ENCODE results near the gene PTH2R. TPM values are rescaled to one million over a fixed set of nuclear protein-coding genes. Genes with fewer than 3 reads are reported as not detected.

Gene PTH2R
- total RNA-seq, 1 experiment from 2014 or later: not detected

DNA sequence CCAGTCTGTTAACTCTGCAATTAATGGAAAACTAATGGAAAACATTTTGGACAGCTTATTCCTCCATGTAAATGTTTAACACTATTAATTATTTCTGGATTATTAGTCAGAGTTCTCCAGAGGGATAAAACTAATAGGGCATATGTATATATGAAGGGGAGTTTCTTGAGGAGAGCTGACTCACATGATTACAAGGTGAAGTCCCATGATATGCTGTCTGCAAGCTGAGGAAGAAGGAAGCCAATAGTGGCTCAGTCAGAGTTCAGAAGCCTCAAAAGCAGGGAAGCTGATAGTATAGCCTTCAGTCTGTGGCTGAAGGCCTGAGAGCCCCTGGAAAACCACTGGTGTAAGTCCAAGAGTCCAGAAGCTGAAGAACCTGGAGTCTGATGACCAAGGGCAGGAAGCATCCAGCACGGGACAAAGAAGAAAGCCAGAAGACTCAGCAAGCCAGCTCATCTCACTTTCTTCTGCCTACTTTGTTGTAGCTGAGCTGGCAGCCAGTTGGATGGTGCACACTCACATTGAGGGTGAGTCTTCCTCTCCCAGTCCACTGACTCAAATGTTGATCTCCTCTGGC, 136.0 kb downstream of the PTH2R start:
- no peak for DNase-seq (ENCODE audit: low spot score)

Other genes with a start within 250 kb of the PTH2R start
- gene CRYGA, start 243.2 kb upstream of the PTH2R start, total RNA-seq (2014; rRNA removed; shearing (Covaris generic)): not detected in 2 replicates
- not detected in 2 replicates for gene C2orf80, start 216.8 kb upstream of the PTH2R start, total RNA-seq (2014; rRNA removed; shearing (Covaris generic))
- gene IDH1, start 151.7 kb upstream of the PTH2R start, total RNA-seq (2014; rRNA removed; shearing (Covaris generic)): 230 and 259 TPM in 2 replicates
- gene PIKFYVE, start 140.5 kb upstream of the PTH2R start, total RNA-seq (2014; rRNA removed; shearing (Covaris generic)): 11.8 and 16.0 TPM in 2 replicates